Sigmoid colon (tissue), 3 donors: ENCODE measurements around the gene GSTO2.

Source experiments
- POLR2A ChIP-seq, 2 donors: fragments of 450-650 bp; IDR thresholded peaks; one replicate each; pipeline ENCODE4 v1.6.1; 2016; ENCODE audit warnings: antibody characterized with exemption in 2 of 2, mild to moderate bottlenecking in 2 of 2, moderate library complexity in 2 of 2
- TF ChIP-seq, protein P1 (sequence below), 4 experiments: fragments of 450-650 bp in 3 of 4; fragments of 200-600 bp in 1 of 4; IDR thresholded peaks; one replicate each; pipeline ENCODE4 v1.5.1; 2016 to 2019; ENCODE audit warnings: antibody characterized with exemption in 4 of 4, mild to moderate bottlenecking in 3 of 4, moderate library complexity in 2 of 4

DNA sequence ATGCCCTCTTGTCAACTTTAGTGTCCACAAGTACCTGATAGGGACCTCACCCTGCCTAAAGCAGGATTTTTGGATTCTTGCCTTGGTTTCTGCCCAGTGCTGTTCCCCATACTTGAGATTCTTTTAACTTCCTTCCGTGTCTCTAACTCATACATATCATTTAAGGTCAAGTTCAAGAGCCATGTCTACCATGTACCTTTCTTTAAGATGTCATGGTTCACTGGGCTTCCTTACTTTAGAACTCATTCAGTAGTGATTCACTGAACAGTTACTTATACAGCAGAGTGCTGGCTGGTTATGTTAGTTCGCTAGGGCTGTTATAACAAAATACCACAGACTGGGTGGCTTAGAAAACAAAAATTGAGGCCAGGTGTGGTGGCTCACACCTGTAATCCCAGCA is 79.6 kb downstream of the GSTO2 start:
- TF ChIP-seq, protein P1, sequence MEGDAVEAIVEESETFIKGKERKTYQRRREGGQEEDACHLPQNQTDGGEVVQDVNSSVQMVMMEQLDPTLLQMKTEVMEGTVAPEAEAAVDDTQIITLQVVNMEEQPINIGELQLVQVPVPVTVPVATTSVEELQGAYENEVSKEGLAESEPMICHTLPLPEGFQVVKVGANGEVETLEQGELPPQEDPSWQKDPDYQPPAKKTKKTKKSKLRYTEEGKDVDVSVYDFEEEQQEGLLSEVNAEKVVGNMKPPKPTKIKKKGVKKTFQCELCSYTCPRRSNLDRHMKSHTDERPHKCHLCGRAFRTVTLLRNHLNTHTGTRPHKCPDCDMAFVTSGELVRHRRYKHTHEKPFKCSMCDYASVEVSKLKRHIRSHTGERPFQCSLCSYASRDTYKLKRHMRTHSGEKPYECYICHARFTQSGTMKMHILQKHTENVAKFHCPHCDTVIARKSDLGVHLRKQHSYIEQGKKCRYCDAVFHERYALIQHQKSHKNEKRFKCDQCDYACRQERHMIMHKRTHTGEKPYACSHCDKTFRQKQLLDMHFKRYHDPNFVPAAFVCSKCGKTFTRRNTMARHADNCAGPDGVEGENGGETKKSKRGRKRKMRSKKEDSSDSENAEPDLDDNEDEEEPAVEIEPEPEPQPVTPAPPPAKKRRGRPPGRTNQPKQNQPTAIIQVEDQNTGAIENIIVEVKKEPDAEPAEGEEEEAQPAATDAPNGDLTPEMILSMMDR (IDR thresholded peaks at IDR 0.05) = no peak
- TF ChIP-seq POLR2A (IDR thresholded peaks at IDR 0.05) = no peak
